GM23338 (cell line): ENCODE data around the gene PDSS1.

Experiments used
- CREB1 ChIP-seq: fragments of 250-450 bp; sonication (Bioruptor Pico); IDR thresholded peaks from 2 replicates; pipeline ENCODE4 v1.5.0; 2020; ENCODE audit warnings: low read depth, mild to moderate bottlenecking, moderate library complexity
- EZH2 ChIP-seq: fragments of 200-600 bp; sonication (generic); IDR thresholded peaks from one replicate; pipeline ENCODE4 v1.8.0; 2017; ENCODE audit warnings: antibody characterized with exemption, mild to moderate bottlenecking, low read depth; ENCODE audit not compliant: unreplicated experiment
- EZH2phosphoT487 ChIP-seq: fragments of 200-600 bp; sonication (generic); IDR thresholded peaks from one replicate; pipeline ENCODE4 v1.8.1; 2018; ENCODE audit warnings: antibody characterized with exemption; ENCODE audit not compliant: unreplicated experiment
- JUNB ChIP-seq: IDR thresholded peaks from one replicate; pipeline ENCODE4 v1.6.1; 2016; ENCODE audit warnings: antibody characterized with exemption; ENCODE audit not compliant: unreplicated experiment
- NANOG ChIP-seq: IDR thresholded peaks from 2 replicates; pipeline ENCODE4 v1.6.1; 2016; ENCODE audit warnings: antibody characterized with exemption, borderline replicate concordance
- POLR2AphosphoS5 ChIP-seq: IDR thresholded peaks from 2 replicates; pipeline ENCODE4 v1.6.1; 2016; ENCODE audit warnings: antibody characterized with exemption, low read depth
- STAT1 ChIP-seq: IDR thresholded peaks from one replicate; pipeline ENCODE4 v1.6.1; 2016; ENCODE audit warnings: antibody characterized with exemption; ENCODE audit not compliant: unreplicated experiment
- ZNF114 ChIP-seq: fragments of 250-450 bp; sonication (Bioruptor Pico); IDR thresholded peaks from 2 replicates; pipeline ENCODE4 v1.5.0; 2020; ENCODE audit warnings: mild to moderate bottlenecking, moderate library complexity
- ZNF331 ChIP-seq: fragments of 250-450 bp; sonication (Bioruptor Pico); IDR thresholded peaks from 2 replicates; pipeline ENCODE4 v1.5.0; 2020; ENCODE audit warnings: low read depth, mild to moderate bottlenecking, moderate library complexity
- TF ChIP-seq, protein P1 (sequence below), 2 experiments: fragments of 200-600 bp in 1 of 2; sonication (generic) in 1 of 2; conservative IDR thresholded peaks; 2 replicates each; pipeline versions ENCODE4 v1.5.1 to v1.6.1; 2016 to 2017; ENCODE audit warnings: antibody characterized with exemption in 2 of 2, low read depth in 2 of 2, mild to moderate bottlenecking in 2 of 2, moderate library complexity in 1 of 2
- TF ChIP-seq, protein P2 (sequence below): IDR thresholded peaks from one replicate; pipeline ENCODE4 v1.6.1; 2018; ENCODE audit warnings: antibody characterized with exemption; ENCODE audit not compliant: unreplicated experiment
- TF ChIP-seq, protein P3 (sequence below): IDR thresholded peaks from 2 replicates; pipeline ENCODE4 v1.6.1; 2016; ENCODE audit warnings: antibody characterized with exemption

DNA sequence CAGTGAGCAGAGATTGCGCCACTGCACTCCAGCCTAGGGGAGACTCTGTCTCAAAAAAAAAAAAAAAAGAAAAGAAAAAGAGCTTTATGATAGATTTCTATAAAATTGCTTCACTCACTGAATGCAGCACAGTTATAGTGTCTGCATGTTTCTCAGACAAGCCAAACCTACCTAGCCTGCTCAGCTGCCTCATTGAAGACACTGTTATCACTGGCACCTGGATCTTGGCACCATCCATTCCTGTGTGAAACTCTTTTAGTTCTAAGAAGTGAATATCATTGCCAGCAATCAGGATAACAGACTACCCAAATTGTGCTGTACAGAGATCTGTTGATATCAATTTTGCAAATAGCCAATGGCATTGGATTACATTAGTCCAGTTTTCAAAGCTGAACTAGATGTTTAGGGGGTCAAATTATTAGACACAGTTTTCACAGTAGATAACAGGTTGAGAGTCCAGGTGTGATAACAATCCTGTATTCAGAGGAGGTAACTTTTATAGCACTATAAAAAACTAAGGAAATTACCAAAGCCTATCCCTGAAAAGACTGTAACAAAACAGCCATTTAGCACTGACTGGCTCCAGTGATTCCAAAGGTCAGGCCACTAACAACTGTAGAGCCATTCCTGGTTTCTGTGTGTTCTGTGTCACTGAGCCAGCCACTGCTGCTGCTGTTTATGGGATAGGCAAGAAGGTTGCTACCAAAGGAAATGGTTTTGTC, 17.1 kb downstream of the PDSS1 start:
- TF ChIP-seq EZH2phosphoT487 (no peak), JUNB (no peak), EZH2 (no peak), POLR2AphosphoS5 (no peak), CREB1 (CRISPR knock-in tag) (no peak), ZNF331 (no peak), NANOG (no peak), ZNF114 (no peak), STAT1 (no peak)
- TF ChIP-seq, protein P1, sequence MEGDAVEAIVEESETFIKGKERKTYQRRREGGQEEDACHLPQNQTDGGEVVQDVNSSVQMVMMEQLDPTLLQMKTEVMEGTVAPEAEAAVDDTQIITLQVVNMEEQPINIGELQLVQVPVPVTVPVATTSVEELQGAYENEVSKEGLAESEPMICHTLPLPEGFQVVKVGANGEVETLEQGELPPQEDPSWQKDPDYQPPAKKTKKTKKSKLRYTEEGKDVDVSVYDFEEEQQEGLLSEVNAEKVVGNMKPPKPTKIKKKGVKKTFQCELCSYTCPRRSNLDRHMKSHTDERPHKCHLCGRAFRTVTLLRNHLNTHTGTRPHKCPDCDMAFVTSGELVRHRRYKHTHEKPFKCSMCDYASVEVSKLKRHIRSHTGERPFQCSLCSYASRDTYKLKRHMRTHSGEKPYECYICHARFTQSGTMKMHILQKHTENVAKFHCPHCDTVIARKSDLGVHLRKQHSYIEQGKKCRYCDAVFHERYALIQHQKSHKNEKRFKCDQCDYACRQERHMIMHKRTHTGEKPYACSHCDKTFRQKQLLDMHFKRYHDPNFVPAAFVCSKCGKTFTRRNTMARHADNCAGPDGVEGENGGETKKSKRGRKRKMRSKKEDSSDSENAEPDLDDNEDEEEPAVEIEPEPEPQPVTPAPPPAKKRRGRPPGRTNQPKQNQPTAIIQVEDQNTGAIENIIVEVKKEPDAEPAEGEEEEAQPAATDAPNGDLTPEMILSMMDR (conservative IDR thresholded peaks at IDR 0.05; ENCODE audit: low read depth in 2 of 2), result no peak
- TF ChIP-seq, protein P2, sequence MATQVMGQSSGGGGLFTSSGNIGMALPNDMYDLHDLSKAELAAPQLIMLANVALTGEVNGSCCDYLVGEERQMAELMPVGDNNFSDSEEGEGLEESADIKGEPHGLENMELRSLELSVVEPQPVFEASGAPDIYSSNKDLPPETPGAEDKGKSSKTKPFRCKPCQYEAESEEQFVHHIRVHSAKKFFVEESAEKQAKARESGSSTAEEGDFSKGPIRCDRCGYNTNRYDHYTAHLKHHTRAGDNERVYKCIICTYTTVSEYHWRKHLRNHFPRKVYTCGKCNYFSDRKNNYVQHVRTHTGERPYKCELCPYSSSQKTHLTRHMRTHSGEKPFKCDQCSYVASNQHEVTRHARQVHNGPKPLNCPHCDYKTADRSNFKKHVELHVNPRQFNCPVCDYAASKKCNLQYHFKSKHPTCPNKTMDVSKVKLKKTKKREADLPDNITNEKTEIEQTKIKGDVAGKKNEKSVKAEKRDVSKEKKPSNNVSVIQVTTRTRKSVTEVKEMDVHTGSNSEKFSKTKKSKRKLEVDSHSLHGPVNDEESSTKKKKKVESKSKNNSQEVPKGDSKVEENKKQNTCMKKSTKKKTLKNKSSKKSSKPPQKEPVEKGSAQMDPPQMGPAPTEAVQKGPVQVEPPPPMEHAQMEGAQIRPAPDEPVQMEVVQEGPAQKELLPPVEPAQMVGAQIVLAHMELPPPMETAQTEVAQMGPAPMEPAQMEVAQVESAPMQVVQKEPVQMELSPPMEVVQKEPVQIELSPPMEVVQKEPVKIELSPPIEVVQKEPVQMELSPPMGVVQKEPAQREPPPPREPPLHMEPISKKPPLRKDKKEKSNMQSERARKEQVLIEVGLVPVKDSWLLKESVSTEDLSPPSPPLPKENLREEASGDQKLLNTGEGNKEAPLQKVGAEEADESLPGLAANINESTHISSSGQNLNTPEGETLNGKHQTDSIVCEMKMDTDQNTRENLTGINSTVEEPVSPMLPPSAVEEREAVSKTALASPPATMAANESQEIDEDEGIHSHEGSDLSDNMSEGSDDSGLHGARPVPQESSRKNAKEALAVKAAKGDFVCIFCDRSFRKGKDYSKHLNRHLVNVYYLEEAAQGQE, result no peak
- TF ChIP-seq, protein P3, sequence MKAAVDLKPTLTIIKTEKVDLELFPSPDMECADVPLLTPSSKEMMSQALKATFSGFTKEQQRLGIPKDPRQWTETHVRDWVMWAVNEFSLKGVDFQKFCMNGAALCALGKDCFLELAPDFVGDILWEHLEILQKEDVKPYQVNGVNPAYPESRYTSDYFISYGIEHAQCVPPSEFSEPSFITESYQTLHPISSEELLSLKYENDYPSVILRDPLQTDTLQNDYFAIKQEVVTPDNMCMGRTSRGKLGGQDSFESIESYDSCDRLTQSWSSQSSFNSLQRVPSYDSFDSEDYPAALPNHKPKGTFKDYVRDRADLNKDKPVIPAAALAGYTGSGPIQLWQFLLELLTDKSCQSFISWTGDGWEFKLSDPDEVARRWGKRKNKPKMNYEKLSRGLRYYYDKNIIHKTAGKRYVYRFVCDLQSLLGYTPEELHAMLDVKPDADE, result no peak
